GM23338 (cell line): ENCODE data around the gene SERPINA3.

Source experiments
- EZH2 ChIP-seq: fragments of 200-600 bp; sonication (generic); IDR thresholded peaks from one replicate; pipeline ENCODE4 v1.8.0; 2017; ENCODE audit warnings: antibody characterized with exemption, mild to moderate bottlenecking, low read depth; ENCODE audit not compliant: unreplicated experiment
- JUNB ChIP-seq: IDR thresholded peaks from one replicate; pipeline ENCODE4 v1.6.1; 2016; ENCODE audit warnings: antibody characterized with exemption; ENCODE audit not compliant: unreplicated experiment
- POLR2AphosphoS5 ChIP-seq: IDR thresholded peaks from 2 replicates; pipeline ENCODE4 v1.6.1; 2016; ENCODE audit warnings: antibody characterized with exemption, low read depth
- TF ChIP-seq, protein P1 (sequence below): IDR thresholded peaks from one replicate; pipeline ENCODE4 v1.6.1; 2018; ENCODE audit warnings: antibody characterized with exemption; ENCODE audit not compliant: unreplicated experiment
- TF ChIP-seq, protein P2 (sequence below), 2 experiments: fragments of 200-600 bp in 1 of 2; sonication (generic) in 1 of 2; conservative IDR thresholded peaks; 2 replicates each; pipeline versions ENCODE4 v1.5.1 to v1.6.1; 2016 to 2017; ENCODE audit warnings: antibody characterized with exemption in 2 of 2, low read depth in 2 of 2, mild to moderate bottlenecking in 2 of 2, moderate library complexity in 1 of 2
- TF ChIP-seq, protein P3 (sequence below): fragments of 250-450 bp; sonication (Bioruptor Pico); IDR thresholded peaks from 2 replicates; pipeline ENCODE4 v1.5.0; 2020; ENCODE audit warnings: mild to moderate bottlenecking, moderate library complexity

DNA sequence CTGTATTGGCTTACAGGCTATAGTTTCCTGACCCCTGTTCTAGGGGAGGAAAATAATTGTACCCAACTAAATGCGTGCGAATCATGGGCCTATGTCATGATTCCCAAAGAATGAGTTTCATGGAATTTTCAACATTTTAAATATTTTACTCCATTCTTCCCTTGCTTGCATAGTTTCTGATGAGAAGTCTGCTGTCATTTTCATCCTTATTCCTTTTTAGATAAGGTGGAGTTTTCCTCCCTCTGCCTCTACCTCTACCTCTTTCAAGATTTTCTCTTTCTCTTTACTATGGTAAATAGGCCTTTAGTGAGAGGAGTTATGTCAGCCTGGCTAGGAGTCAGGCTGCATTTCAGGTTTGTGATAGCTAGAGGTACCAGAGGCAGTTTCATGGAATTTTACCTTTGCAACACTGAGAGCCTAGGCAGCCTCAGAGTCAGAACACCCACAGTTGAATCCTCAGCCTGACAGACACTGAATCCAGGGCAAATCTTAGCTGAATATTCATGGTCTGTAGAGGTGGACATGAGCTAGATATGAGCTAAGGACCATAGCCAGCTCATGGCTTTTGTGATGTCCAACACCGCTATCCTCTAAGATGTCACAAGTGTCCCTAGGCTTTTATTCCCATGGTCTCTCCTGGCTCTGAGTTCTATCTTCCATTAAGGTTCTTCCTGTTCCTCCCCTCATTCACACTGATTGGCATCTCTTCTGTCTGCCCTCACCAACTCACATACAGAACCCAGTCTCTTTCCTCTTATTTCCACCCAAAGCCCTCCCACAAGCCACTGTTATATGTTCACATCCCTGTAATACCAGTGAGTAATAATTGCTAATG is 6.0 kb downstream of the SERPINA3 start:
- TF ChIP-seq, protein P1, sequence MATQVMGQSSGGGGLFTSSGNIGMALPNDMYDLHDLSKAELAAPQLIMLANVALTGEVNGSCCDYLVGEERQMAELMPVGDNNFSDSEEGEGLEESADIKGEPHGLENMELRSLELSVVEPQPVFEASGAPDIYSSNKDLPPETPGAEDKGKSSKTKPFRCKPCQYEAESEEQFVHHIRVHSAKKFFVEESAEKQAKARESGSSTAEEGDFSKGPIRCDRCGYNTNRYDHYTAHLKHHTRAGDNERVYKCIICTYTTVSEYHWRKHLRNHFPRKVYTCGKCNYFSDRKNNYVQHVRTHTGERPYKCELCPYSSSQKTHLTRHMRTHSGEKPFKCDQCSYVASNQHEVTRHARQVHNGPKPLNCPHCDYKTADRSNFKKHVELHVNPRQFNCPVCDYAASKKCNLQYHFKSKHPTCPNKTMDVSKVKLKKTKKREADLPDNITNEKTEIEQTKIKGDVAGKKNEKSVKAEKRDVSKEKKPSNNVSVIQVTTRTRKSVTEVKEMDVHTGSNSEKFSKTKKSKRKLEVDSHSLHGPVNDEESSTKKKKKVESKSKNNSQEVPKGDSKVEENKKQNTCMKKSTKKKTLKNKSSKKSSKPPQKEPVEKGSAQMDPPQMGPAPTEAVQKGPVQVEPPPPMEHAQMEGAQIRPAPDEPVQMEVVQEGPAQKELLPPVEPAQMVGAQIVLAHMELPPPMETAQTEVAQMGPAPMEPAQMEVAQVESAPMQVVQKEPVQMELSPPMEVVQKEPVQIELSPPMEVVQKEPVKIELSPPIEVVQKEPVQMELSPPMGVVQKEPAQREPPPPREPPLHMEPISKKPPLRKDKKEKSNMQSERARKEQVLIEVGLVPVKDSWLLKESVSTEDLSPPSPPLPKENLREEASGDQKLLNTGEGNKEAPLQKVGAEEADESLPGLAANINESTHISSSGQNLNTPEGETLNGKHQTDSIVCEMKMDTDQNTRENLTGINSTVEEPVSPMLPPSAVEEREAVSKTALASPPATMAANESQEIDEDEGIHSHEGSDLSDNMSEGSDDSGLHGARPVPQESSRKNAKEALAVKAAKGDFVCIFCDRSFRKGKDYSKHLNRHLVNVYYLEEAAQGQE, result no peak
- TF ChIP-seq, protein P2, sequence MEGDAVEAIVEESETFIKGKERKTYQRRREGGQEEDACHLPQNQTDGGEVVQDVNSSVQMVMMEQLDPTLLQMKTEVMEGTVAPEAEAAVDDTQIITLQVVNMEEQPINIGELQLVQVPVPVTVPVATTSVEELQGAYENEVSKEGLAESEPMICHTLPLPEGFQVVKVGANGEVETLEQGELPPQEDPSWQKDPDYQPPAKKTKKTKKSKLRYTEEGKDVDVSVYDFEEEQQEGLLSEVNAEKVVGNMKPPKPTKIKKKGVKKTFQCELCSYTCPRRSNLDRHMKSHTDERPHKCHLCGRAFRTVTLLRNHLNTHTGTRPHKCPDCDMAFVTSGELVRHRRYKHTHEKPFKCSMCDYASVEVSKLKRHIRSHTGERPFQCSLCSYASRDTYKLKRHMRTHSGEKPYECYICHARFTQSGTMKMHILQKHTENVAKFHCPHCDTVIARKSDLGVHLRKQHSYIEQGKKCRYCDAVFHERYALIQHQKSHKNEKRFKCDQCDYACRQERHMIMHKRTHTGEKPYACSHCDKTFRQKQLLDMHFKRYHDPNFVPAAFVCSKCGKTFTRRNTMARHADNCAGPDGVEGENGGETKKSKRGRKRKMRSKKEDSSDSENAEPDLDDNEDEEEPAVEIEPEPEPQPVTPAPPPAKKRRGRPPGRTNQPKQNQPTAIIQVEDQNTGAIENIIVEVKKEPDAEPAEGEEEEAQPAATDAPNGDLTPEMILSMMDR (conservative IDR thresholded peaks at IDR 0.05; ENCODE audit: low read depth in 2 of 2), result no peak
- TF ChIP-seq POLR2AphosphoS5 (no peak), JUNB (no peak), EZH2 (no peak)
- TF ChIP-seq, protein P3, sequence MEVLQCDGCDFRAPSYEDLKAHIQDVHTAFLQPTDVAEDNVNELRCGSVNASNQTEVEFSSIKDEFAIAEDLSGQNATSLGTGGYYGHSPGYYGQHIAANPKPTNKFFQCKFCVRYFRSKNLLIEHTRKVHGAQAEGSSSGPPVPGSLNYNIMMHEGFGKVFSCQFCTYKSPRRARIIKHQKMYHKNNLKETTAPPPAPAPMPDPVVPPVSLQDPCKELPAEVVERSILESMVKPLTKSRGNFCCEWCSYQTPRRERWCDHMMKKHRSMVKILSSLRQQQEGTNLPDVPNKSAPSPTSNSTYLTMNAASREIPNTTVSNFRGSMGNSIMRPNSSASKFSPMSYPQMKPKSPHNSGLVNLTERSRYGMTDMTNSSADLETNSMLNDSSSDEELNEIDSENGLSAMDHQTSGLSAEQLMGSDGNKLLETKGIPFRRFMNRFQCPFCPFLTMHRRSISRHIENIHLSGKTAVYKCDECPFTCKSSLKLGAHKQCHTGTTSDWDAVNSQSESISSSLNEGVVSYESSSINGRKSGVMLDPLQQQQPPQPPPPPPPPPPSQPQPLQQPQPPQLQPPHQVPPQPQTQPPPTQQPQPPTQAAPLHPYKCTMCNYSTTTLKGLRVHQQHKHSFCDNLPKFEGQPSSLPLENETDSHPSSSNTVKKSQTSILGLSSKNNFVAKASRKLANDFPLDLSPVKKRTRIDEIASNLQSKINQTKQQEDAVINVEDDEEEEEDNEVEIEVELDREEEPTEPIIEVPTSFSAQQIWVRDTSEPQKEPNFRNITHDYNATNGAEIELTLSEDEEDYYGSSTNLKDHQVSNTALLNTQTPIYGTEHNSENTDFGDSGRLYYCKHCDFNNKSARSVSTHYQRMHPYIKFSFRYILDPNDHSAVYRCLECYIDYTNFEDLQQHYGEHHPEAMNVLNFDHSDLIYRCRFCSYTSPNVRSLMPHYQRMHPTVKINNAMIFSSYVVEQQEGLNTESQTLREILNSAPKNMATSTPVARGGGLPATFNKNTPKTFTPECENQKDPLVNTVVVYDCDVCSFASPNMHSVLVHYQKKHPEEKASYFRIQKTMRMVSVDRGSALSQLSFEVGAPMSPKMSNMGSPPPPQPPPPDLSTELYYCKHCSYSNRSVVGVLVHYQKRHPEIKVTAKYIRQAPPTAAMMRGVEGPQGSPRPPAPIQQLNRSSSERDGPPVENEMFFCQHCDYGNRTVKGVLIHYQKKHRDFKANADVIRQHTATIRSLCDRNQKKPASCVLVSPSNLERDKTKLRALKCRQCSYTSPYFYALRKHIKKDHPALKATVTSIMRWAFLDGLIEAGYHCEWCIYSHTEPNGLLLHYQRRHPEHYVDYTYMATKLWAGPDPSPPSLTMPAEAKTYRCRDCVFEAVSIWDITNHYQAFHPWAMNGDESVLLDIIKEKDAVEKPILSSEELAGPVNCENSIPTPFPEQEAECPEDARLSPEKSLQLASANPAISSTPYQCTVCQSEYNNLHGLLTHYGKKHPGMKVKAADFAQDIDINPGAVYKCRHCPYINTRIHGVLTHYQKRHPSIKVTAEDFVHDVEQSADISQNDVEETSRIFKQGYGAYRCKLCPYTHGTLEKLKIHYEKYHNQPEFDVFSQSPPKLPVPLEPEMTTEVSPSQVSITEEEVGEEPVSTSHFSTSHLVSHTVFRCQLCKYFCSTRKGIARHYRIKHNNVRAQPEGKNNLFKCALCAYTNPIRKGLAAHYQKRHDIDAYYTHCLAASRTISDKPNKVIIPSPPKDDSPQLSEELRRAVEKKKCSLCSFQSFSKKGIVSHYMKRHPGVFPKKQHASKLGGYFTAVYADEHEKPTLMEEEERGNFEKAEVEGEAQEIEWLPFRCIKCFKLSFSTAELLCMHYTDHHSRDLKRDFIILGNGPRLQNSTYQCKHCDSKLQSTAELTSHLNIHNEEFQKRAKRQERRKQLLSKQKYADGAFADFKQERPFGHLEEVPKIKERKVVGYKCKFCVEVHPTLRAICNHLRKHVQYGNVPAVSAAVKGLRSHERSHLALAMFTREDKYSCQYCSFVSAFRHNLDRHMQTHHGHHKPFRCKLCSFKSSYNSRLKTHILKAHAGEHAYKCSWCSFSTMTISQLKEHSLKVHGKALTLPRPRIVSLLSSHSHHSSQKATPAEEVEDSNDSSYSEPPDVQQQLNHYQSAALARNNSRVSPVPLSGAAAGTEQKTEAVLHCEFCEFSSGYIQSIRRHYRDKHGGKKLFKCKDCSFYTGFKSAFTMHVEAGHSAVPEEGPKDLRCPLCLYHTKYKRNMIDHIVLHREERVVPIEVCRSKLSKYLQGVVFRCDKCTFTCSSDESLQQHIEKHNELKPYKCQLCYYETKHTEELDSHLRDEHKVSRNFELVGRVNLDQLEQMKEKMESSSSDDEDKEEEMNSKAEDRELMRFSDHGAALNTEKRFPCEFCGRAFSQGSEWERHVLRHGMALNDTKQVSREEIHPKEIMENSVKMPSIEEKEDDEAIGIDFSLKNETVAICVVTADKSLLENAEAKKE (CRISPR knock-in tag), result no peak
